Testis (tissue), 3 donors: ENCODE results near the gene FYN. TPM values are rescaled to one million over a fixed set of nuclear protein-coding genes. Genes with fewer than 3 reads are reported as not detected.
A peak's percentile ranks its signal among the peaks of the same experiment; 100 is the strongest.

Experiments used
- DNase-seq: peaks from one replicate; pipeline ENCODE4 v3.0.0-alpha.2; 2019
- H3K27ac ChIP-seq, 2 donors: fragments of 200-600 bp; sonication (generic); one replicate each; pipeline ENCODE4 v1.5.1; 2019
- H3K27me3 ChIP-seq: fragments of 200-600 bp; sonication (generic); one replicate; pipeline ENCODE4 v1.5.1; 2019
- H3K36me3 ChIP-seq: fragments of 200-600 bp; sonication (generic); one replicate; pipeline ENCODE4 v1.5.1; 2017; ENCODE audit warnings: low read depth; ENCODE audit errors: missing control alignments
- H3K4me1 ChIP-seq: fragments of 200-600 bp; sonication (generic); one replicate; pipeline ENCODE4 v1.5.1; 2019
- H3K4me3 ChIP-seq, 2 donors: fragments of 200-600 bp; sonication (generic); one replicate each; pipeline ENCODE4 v1.5.1; 2017 to 2019
- H3K9me3 ChIP-seq: fragments of 200-600 bp; sonication (generic); one replicate; pipeline ENCODE4 v1.5.1; 2017
- POLR2A ChIP-seq: fragments of 450-650 bp; IDR thresholded peaks from one replicate; pipeline ENCODE4 v1.6.1; 2017; ENCODE audit warnings: antibody characterized with exemption, mild to moderate bottlenecking, moderate library complexity
- WGBS, 2 donors: methylation state at CpG; one replicate each; pipeline ENCODE4 v1.1.5; 2018; 5-methylcytosine and 5-hydroxymethylcytosine counted together
- intact Hi-C: fragments of 100-400 bp; cut with DNase I; formaldehyde crosslinking; loops from one replicate; pipeline ENCODE4 v1.15.1; 2023; ENCODE audit warnings: low total_unique reads
- polyA plus RNA-seq: library from polyadenylated mRNA; stranded (reverse); fragments of 350-450 nt; fragmentation: Illumina TruSeq; extraction: RNeasy Lipid Tissue Mini Kit (QIAGEN cat#74804); gene quantifications from one replicate; pipeline ENCODE4 v1.2.3, GENCODE V29; 2014; ENCODE audit warnings: low read depth, low replicate concordance; ENCODE audit not compliant: insufficient read depth
- total RNA-seq, 2 donors: library from RNA; depleted of rRNA; stranded (reverse); fragments of >200 nt; gene quantifications; one replicate each; pipeline ENCODE4 v1.2.3, GENCODE V29; 2016
- TF ChIP-seq, protein P1 (sequence below), 3 experiments: fragments of 450-650 bp in 2 of 3; fragments of 200-600 bp in 1 of 3; sonication (generic) in 1 of 3; IDR thresholded peaks; one replicate each; pipeline ENCODE4 v1.5.1; 2016 to 2019; ENCODE audit warnings: antibody characterized with exemption in 3 of 3, mild to moderate bottlenecking in 2 of 3, moderate library complexity in 1 of 3

Gene FYN
- total and polyA plus RNA-seq, 3 donors from 2014 or later, result 74.0 to 145 (median 104) TPM

DNA sequence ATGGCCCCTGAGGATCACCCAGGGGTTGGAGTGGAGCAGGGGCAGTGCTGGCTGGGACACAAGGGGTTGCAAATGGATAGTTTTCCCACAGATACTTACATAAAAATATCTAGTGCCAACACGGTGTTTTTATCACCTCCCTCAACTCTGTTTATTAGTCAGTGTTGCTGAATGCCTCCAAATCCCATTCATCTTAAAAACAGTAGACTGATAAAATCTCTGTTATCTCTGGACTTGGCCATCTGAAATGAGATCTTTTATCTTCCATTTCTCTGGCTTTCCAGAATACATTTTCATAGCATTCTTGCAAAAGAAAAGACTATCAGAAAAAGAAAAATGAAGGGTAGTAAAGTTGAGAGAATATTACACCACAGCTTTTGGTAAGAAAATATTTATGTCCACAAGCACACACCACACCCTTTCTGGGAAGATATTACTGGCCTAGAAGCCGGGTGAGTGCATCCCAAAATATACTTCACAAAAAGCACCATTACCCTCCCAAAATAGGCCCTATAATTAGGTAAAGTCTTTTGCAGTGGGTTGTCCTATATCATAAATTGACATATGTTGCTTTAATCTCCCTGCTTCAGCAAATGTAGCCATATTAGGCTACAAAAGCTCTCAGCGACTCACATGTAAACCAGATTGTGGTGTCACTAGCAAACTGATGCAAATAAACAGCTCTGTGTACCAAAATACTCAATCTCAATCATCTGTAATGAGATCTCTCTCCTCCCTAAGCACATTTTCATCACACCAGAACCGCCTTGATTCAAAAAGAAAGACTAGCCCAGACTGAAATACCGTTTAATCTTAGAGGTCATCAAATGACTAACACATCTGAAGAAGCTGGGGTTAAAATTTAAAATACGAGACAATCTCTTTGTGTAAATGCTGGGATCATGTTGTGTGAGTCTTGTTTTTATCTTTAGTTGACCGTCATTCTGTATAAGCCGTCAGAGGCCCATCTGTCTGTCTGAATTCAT lies 96.7 kb downstream of the FYN start:
- 73 to 84% methylated on average over 8 of the region's 8 CpGs for WGBS, 2 donors
- Histone ChIP-seq H3K27me3 (no peaks in the 10 kb centered on the region), H3K4me3 (no peak overlapping the region), H3K4me1 (peaks cover 9% of the 10 kb centered on the region), H3K9me3 (no peaks in the 10 kb centered on the region), H3K27ac (no peak overlapping the region), H3K36me3 (no peaks in the 10 kb centered on the region)
- DNase-seq, result no peak
- intact Hi-C loops, result no loop called here
- TF ChIP-seq, protein P1, sequence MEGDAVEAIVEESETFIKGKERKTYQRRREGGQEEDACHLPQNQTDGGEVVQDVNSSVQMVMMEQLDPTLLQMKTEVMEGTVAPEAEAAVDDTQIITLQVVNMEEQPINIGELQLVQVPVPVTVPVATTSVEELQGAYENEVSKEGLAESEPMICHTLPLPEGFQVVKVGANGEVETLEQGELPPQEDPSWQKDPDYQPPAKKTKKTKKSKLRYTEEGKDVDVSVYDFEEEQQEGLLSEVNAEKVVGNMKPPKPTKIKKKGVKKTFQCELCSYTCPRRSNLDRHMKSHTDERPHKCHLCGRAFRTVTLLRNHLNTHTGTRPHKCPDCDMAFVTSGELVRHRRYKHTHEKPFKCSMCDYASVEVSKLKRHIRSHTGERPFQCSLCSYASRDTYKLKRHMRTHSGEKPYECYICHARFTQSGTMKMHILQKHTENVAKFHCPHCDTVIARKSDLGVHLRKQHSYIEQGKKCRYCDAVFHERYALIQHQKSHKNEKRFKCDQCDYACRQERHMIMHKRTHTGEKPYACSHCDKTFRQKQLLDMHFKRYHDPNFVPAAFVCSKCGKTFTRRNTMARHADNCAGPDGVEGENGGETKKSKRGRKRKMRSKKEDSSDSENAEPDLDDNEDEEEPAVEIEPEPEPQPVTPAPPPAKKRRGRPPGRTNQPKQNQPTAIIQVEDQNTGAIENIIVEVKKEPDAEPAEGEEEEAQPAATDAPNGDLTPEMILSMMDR (IDR thresholded peaks at IDR 0.05), result no peak
- no peak for TF ChIP-seq POLR2A

DNA sequence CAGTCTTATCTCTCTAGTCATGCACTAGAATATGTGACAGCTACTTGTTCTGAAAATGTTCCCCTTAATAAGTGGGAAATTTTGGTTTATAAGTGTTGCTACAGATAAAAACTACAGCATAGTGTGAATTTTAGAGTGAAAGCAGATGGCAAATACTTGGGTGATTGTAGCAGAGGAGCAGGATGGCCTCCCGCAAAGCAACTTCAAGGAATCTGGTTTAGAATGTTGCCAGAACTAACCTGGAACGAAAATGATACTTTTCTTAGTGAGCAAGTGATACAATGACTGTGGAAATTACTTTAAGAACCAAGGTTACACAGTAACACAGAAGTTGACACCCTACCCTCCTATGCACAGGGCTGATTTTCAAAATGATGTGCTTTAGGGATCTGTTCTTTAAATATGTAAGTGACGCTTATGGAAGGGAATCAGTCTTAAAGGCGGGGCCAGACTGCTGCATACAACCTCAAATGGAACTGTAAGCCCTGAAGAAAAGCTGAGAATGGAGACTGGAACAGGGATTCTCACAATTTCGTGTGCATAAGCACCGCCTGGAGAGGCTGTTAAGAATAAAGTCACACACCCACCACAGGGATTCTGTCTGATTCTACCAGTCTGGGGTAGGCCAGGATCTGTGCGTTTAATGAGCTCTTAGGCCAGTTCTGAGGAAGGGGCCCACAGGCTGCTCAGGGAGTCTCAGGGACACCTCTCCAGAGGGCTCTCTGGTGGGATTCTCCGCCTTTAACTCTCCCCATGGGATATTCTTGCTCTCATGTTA lies 97.9 kb downstream of the FYN start:
- Histone ChIP-seq H3K4me1 (peaks cover 9% of the 10 kb centered on the region), H3K27me3 (no peaks in the 10 kb centered on the region), H3K36me3 (no peaks in the 10 kb centered on the region), H3K27ac (peak overlapping the region in 1 of 2 donors; percentile 20), H3K9me3 (no peaks in the 10 kb centered on the region), H3K4me3 (no peak overlapping the region)
- TF ChIP-seq, protein P1 (IDR thresholded peaks at IDR 0.05), result no peak
- TF ChIP-seq POLR2A, result no peak
- no peak for DNase-seq
- intact Hi-C loops, result no loop called here
- WGBS, 2 donors, result 65 to 77% methylated on average over 8 of the region's 8 CpGs

DNA sequence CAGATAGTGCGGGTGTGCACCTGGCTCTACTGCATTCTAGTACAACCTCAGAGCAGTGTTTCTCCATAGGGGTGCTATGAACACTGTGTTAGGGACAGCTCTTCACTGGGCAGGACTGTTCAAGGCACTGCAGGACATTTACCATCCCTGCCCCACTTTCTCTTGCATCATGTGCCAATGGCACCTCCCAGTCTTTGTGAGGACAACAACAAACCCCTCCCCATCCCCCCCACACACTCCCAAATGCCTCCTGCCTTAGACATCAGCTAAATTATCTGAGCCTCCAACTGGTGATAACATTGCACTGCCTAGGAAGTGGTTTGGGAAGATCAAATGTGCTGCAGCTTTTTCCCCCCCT lies 98.9 kb downstream of the FYN start:
- H3K4me1 ChIP-seq, result peaks cover 9% of the 10 kb centered on the region
- intact Hi-C loops, result no loop called here
- no peaks in the 10 kb centered on the region for H3K9me3 ChIP-seq
- WGBS, 2 donors, result 80 to 94% methylated on average over 1 of the region's 1 CpG
- no peak for DNase-seq
- H3K27ac ChIP-seq, result no peak overlapping the region
- TF ChIP-seq POLR2A, result no peak
- TF ChIP-seq, protein P1 (IDR thresholded peaks at IDR 0.05), result no peak
- H3K36me3 ChIP-seq, result no peaks in the 10 kb centered on the region
- H3K4me3 ChIP-seq, result no peak overlapping the region
- no peaks in the 10 kb centered on the region for H3K27me3 ChIP-seq

- intact Hi-C loops, result no loop called here
- no peak overlapping the region for H3K27ac ChIP-seq
- H3K9me3 ChIP-seq, result no peaks in the 10 kb centered on the region
- WGBS, 2 donors, result 73 to 78% methylated on average over 6 to 7 of the region's 7 CpGs
- TF ChIP-seq, protein P1 (IDR thresholded peaks at IDR 0.05), result no peak
- TF ChIP-seq POLR2A, result no peak
- no peak overlapping the region for H3K4me3 ChIP-seq
- peaks cover 9% of the 10 kb centered on the region for H3K4me1 ChIP-seq
- no peak for DNase-seq
- no peaks in the 10 kb centered on the region for H3K36me3 ChIP-seq
- no peaks in the 10 kb centered on the region for H3K27me3 ChIP-seq
These were observed 99.5 kb downstream of the FYN start for GRCh38 chr6:111773501-111774345.
